Spleen (tissue), 11 donors: ENCODE results near the gene GNAZ. TPM values are rescaled to one million over a fixed set of nuclear protein-coding genes. Genes with fewer than 3 reads are reported as not detected.

ENCODE experiments used
- DNase-seq: peaks from one replicate; pipeline ENCODE4 v3.0.0-alpha.2; 2020
- H3K27ac ChIP-seq, 8 donors: fragments of 200-600 bp; sonication (generic) in 7 of 8; 1 replicate in 4 of 8; 2 replicates in 4 of 8; pipeline versions ENCODE4 v1.5.0 to v1.8.0; 2016 to 2021; ENCODE audit warnings: inconsistent platforms in 4 of 8, mild to moderate bottlenecking in 4 of 8, moderate library complexity in 1 of 8
- H3K27me3 ChIP-seq, 7 donors: fragments of 200-600 bp; sonication (generic) in 6 of 7; replicated peaks in 1 of 7; 1 replicate in 4 of 7; 2 replicates in 3 of 7; pipeline versions ENCODE4 v1.5.0 to v1.8.0; 2016 to 2021; ENCODE audit warnings: inconsistent platforms in 3 of 7, mild to moderate bottlenecking in 1 of 7
- H3K36me3 ChIP-seq, 6 donors: fragments of 200-600 bp; sonication (generic) in 5 of 6; 1 replicate in 4 of 6; 2 replicates in 2 of 6; pipeline versions ENCODE4 v1.5.0 to v1.8.0; 2016 to 2021; ENCODE audit warnings: inconsistent platforms in 2 of 6
- H3K4me1 ChIP-seq, 6 donors: fragments of 200-600 bp; sonication (generic) in 5 of 6; 1 replicate in 3 of 6; 2 replicates in 3 of 6; pipeline versions ENCODE4 v1.5.0 to v1.8.0; 2016 to 2021; ENCODE audit warnings: inconsistent platforms in 3 of 6
- H3K4me3 ChIP-seq, 8 donors: fragments of 200-600 bp; sonication (generic) in 7 of 8; 1 replicate in 4 of 8; 2 replicates in 4 of 8; pipeline versions ENCODE4 v1.5.0 to v1.8.0; 2016 to 2021; ENCODE audit warnings: inconsistent platforms in 4 of 8, mild to moderate bottlenecking in 4 of 8, moderate library complexity in 2 of 8
- H3K9me3 ChIP-seq, 8 donors: fragments of 200-600 bp; sonication (generic) in 7 of 8; 1 replicate in 4 of 8; 2 replicates in 4 of 8; pipeline versions ENCODE4 v1.5.0 to v1.8.0; 2016 to 2021; ENCODE audit warnings: inconsistent platforms in 4 of 8
- CTCF ChIP-seq, 11 experiments: fragments of 200-600 bp in 7 of 11; fragments of 450-650 bp in 4 of 11; sonication (generic) in 4 of 11; IDR thresholded peaks in 8 of 11; conservative IDR thresholded peaks in 3 of 11; 1 replicate in 7 of 11; 2 replicates in 4 of 11; pipeline versions ENCODE4 v1.4.0 to v1.8.0; 2016 to 2021; ENCODE audit warnings: antibody characterized with exemption in 11 of 11, inconsistent platforms in 4 of 11, mild to moderate bottlenecking in 1 of 11
- POLR2A ChIP-seq, 3 donors: fragments of 450-650 bp; IDR thresholded peaks; one replicate each; pipeline ENCODE4 v1.5.1; 2017; ENCODE audit warnings: antibody characterized with exemption in 3 of 3, mild to moderate bottlenecking in 1 of 3
- POLR2AphosphoS5 ChIP-seq, 3 donors: sonication (generic); formaldehyde crosslinking; IDR thresholded peaks; one replicate each; pipeline ENCODE4 v1.5.1; 2017; ENCODE audit warnings: antibody characterized with exemption in 3 of 3
- WGBS, 5 donors: extraction: QIAGEN DNeasy Blood & Tissue Kit in 3 of 5; methylation state at CpG; one replicate each; pipeline versions ENCODE4 v1.1.5 to v1.1.7; 2013 to 2018; 5-methylcytosine and 5-hydroxymethylcytosine counted together
- intact Hi-C: fragments of 100-400 bp; cut with DNase I; formaldehyde crosslinking; loops from one replicate; pipeline ENCODE4 v1.15.0; 2023; ENCODE audit warnings: low total_unique reads
- polyA plus RNA-seq, 3 donors: library from polyadenylated mRNA; stranded (reverse); fragments of 200-250 nt; gene quantifications; one replicate each; pipeline ENCODE4 v1.2.1, GENCODE V29; 2013
- total RNA-seq, 7 donors: library from RNA; depleted of rRNA in 3 of 7; stranded (reverse); fragments of >200 nt in 3 of 7; fragmentation: NEBNext Ultra II Directional in 4 of 7; extraction: Animal tissue kit (Norgen Biotek cat#: 25700) in 4 of 7; gene quantifications; one replicate each; pipeline versions ENCODE4 v1.1.0 to v1.2.1, GENCODE V29; 2016 to 2021
- donor health status: healthy with polysubstance abuse.
- donor health status: DM: no; HTN: no; CAD: no; lungs with moderate emphysema.
- donor health status: DM: no; HTN: no; CAD: no.
- donor health status: Bipolar disorder and iron deficiency.
- donor health status: healthy.
- donor health status: DM: no; HTN: no; CAD: no.
- donor health status: DM: yes; HTN: yes; CAD: no.

Gene GNAZ
- total and polyA plus RNA-seq, 10 donors = 2.3 to 11.8 (median 6.8) TPM

- no peak for TF ChIP-seq CTCF (IDR thresholded peaks at IDR 0.05 in 8 of 11, conservative IDR thresholded peaks at IDR 0.05 in 3 of 11)
- peak in 1 of 3 donors; percentile 11 for TF ChIP-seq POLR2AphosphoS5 (IDR thresholded peaks at IDR 0.05)
- no peak for TF ChIP-seq POLR2A (IDR thresholded peaks at IDR 0.05)
- no peaks in the 10 kb centered on the region for H3K9me3 ChIP-seq
- peaks cover 0 to 31% (median 19%) of the 10 kb centered on the region in 6 donors for H3K4me1 ChIP-seq
- no peak overlapping the region for H3K4me3 ChIP-seq
- intact Hi-C loops = no loop called here
- no peaks in the 10 kb centered on the region for H3K36me3 ChIP-seq
- WGBS, 5 donors = 65 to 70% (median 66%) methylated on average over 13 to 14 of the region's 14 CpGs
- no peaks in the 10 kb centered on the region for H3K27me3 ChIP-seq
- no peak overlapping the region for H3K27ac ChIP-seq
- no peak for DNase-seq
Measured at GRCh38 chr22:23113067-23113846, 42.9 kb downstream of the GNAZ start.

GRCh38 chr22:23113847-23114720 lies 43.8 kb downstream of the GNAZ start:
- TF ChIP-seq POLR2A (IDR thresholded peaks at IDR 0.05) (no peak), CTCF (IDR thresholded peaks at IDR 0.05 in 8 of 11, conservative IDR thresholded peaks at IDR 0.05 in 3 of 11) (no peak), POLR2AphosphoS5 (IDR thresholded peaks at IDR 0.05) (no peak)
- H3K4me1 ChIP-seq = peaks cover 0 to 32% (median 19%) of the 10 kb centered on the region in 6 donors
- H3K9me3 ChIP-seq = no peaks in the 10 kb centered on the region
- 82 to 93% (median 90%) methylated on average over 9 to 18 of the region's 18 CpGs for WGBS, 5 donors
- no peak for DNase-seq
- H3K27ac ChIP-seq = no peak overlapping the region
- no peak overlapping the region for H3K4me3 ChIP-seq
- no peaks in the 10 kb centered on the region for H3K27me3 ChIP-seq
- H3K36me3 ChIP-seq = no peaks in the 10 kb centered on the region
- intact Hi-C loops = no loop called here

GRCh38 chr22:23114721-23115020 lies 44.4 kb downstream of the GNAZ start:
- TF ChIP-seq POLR2A (IDR thresholded peaks at IDR 0.05) = no peak
- no peak for TF ChIP-seq POLR2AphosphoS5 (IDR thresholded peaks at IDR 0.05)
- no peak for TF ChIP-seq CTCF (IDR thresholded peaks at IDR 0.05 in 8 of 11, conservative IDR thresholded peaks at IDR 0.05 in 3 of 11)
- 85 to 100% (median 95%) methylated on average over 1 to 2 of the region's 2 CpGs for WGBS, 5 donors
- DNase-seq = no peak
- H3K4me3 ChIP-seq = no peak overlapping the region
- H3K36me3 ChIP-seq = no peaks in the 10 kb centered on the region
- H3K4me1 ChIP-seq = peaks cover 0 to 37% (median 22%) of the 10 kb centered on the region in 6 donors
- no peak overlapping the region for H3K27ac ChIP-seq
- no peaks in the 10 kb centered on the region for H3K9me3 ChIP-seq
- H3K27me3 ChIP-seq = no peaks in the 10 kb centered on the region
- intact Hi-C loops = no loop called here

- 85 to 98% (median 92%) methylated on average over 6 to 7 of the region's 7 CpGs for whole genome bisulfite sequencing, 5 donors
- no peaks in the 10 kb centered on the region for H3K27me3 ChIP-seq
- no peaks in the 10 kb centered on the region for H3K36me3 ChIP-seq
- no peaks in the 10 kb centered on the region for H3K9me3 ChIP-seq
- no peak overlapping the region for H3K27ac ChIP-seq
- no peak for TF ChIP-seq CTCF (IDR thresholded peaks at IDR 0.05 in 8 of 11, conservative IDR thresholded peaks at IDR 0.05 in 3 of 11)
- no peak for TF ChIP-seq POLR2AphosphoS5 (IDR thresholded peaks at IDR 0.05)
- no peak for TF ChIP-seq POLR2A (IDR thresholded peaks at IDR 0.05)
- no peak overlapping the region for H3K4me3 ChIP-seq
- intact Hi-C loops = no loop called here
- H3K4me1 ChIP-seq = peaks cover 0 to 37% (median 19%) of the 10 kb centered on the region in 6 donors
- no peak for DNase-seq
Measured at GRCh38 chr22:23115369-23115768, 45.0 kb downstream of the GNAZ start.
